ENCODE measurements around the gene STOM. TPM values are rescaled to one million over a fixed set of nuclear protein-coding genes. Genes with fewer than 3 reads are reported as not detected.

The STOM gene
- total and polyA plus RNA-seq, 2 donors (not counting 1 experiment from before 2014, with no cell fraction given), result 2.7 to 6.1 TPM

DNA sequence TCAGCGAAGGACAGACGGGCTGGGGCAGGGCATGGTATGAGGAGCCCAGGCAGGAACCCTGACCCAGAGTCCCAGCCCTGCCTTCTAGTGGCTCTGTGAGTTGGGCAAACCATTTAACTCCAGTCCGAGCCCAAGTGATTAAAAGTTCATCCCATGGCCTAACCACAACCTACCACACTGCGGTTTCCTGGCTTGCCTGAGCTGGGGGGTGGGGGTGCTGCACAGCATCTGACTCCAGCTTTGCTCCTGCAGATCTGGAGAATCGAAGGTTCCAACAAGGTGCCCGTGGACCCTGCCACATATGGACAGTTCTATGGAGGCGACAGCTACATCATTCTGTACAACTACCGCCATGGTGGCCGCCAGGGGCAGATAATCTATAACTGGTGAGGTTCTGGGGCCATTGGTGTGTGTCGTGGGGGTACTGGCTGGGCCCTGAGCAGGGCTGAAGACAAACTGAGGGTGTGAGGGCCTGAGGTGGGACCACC lies 49.0 kb downstream of the STOM start:
- no peak overlapping the region for H3K27ac ChIP-seq (ENCODE audit: low read length in 2 of 2)
- H3K4me1 ChIP-seq (ENCODE audit: control insufficient read depth in 2 of 2, insufficient read depth in 2 of 2, low read length in 2 of 2), result no peaks in the 10 kb centered on the region
- H4K20me1 ChIP-seq (ENCODE audit: control insufficient read depth, insufficient read depth, low read length, poor library complexity, severe bottlenecking), result no peaks in the 10 kb centered on the region
- no peak overlapping the region for H3K4me3 Mint-ChIP-seq
- H3K27me3 Mint-ChIP-seq, result no peaks in the 10 kb centered on the region
- 63% methylated on average over 8 of the region's 10 CpGs for WGBS (ENCODE audit: insufficient coverage)
- TF ChIP-seq, protein P1, sequence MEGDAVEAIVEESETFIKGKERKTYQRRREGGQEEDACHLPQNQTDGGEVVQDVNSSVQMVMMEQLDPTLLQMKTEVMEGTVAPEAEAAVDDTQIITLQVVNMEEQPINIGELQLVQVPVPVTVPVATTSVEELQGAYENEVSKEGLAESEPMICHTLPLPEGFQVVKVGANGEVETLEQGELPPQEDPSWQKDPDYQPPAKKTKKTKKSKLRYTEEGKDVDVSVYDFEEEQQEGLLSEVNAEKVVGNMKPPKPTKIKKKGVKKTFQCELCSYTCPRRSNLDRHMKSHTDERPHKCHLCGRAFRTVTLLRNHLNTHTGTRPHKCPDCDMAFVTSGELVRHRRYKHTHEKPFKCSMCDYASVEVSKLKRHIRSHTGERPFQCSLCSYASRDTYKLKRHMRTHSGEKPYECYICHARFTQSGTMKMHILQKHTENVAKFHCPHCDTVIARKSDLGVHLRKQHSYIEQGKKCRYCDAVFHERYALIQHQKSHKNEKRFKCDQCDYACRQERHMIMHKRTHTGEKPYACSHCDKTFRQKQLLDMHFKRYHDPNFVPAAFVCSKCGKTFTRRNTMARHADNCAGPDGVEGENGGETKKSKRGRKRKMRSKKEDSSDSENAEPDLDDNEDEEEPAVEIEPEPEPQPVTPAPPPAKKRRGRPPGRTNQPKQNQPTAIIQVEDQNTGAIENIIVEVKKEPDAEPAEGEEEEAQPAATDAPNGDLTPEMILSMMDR (IDR thresholded peaks at IDR 0.05), result no peak
- no peak for TF ChIP-seq EZH2 (IDR thresholded peaks at IDR 0.05; ENCODE audit: borderline replicate concordance, insufficient read depth, low read depth, low read length, poor library complexity, severe bottlenecking)
- no peak overlapping the region for H3K9ac ChIP-seq (ENCODE audit: low read length)
- no peak overlapping the region for H3K4me3 ChIP-seq (ENCODE audit: control extremely low read depth in 1 of 5, extremely low read depth in 1 of 5, insufficient read depth in 1 of 5, low read depth in 2 of 5, low read length in 4 of 5)
- no peaks in the 10 kb centered on the region for H3K4me1 Mint-ChIP-seq
- H3K9me3 Mint-ChIP-seq (ENCODE audit: insufficient read depth), result no peaks in the 10 kb centered on the region
- no peak for ATAC-seq (ENCODE audit: low read depth)
- H3K4me2 ChIP-seq (replicated peaks; ENCODE audit: low read depth, low read length, poor library complexity, severe bottlenecking), result no peak overlapping the region
- POLR2A ChIA-PET, result no interaction called here
- CTCF ChIA-PET, result interaction anchor here (0.6 to 11.6 kb wide), 27 partner anchors 9 to 565 kb away, joined by 3 to 371 read pairs (median 8); no protein-coding TSS in a partner anchor
- no peak for DNase-seq
- H3K79me2 ChIP-seq (ENCODE audit: control insufficient read depth, insufficient read depth, low read length), result no peaks in the 10 kb centered on the region
- H3K27me3 ChIP-seq (replicated peaks in 1 of 4; ENCODE audit: control extremely low read depth in 1 of 4, control insufficient read depth in 3 of 4, insufficient read depth in 4 of 4, low read length in 3 of 4), result no peaks in the 10 kb centered on the region
- intact Hi-C loops (cut with micrococcal nuclease), result loop anchor here (5.0 kb wide), 2 partner anchors 46 to 109 kb away; no protein-coding TSS in a partner anchor
- H3K27ac Mint-ChIP-seq, result no peak overlapping the region
- H3K36me3 ChIP-seq (replicated peaks in 1 of 2; ENCODE audit: control extremely low read depth in 1 of 2, control insufficient read depth in 1 of 2, extremely low read depth in 1 of 2, insufficient read depth in 2 of 2, low read length in 1 of 2), result peaks cover 4 to 28% of the 10 kb centered on the region in 2 experiments
- no peak overlapping the region for H2AFZ ChIP-seq (ENCODE audit: insufficient read depth, low read depth, low read length, poor library complexity, severe bottlenecking)
- H3K9me3 ChIP-seq (ENCODE audit: control extremely low read depth in 1 of 3, control insufficient read depth in 2 of 3, insufficient read depth in 1 of 3, low read length in 2 of 3), result no peaks in the 10 kb centered on the region

DNA sequence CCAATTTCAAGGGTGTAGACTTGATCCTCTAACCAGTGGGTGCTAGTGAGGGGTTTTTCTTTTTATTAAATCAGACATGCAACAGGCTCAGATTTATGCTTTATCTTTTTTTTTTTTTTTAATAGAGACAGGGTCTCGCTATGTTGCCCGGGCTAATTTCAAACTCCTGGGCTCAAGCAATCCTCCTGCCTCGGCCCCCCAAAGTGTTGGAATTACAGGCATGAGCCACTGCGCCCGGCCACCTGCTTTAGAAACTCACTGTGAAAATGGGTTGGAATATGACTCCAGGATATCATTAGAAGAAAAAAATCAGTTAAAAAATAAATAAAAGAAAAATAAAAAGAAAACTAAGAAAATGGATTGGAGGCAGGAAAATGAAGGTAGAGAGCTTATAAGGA lies 50.7 kb downstream of the STOM start:
- ChIA-PET CTCF (interaction anchor here (0.5 to 11.6 kb wide), 50 partner anchors 10 to 1031 kb away, joined by 3 to 371 read pairs (median 5); partner anchors contain the start of gene GSN), POLR2A (interaction anchor here (1.5 kb wide), 1 partner anchor 80 kb away, joined by 3 read pairs; no protein-coding TSS in a partner anchor)
- Mint-ChIP-seq H3K27ac (no peak overlapping the region), H3K4me3 (no peak overlapping the region), H3K27me3 (no peaks in the 10 kb centered on the region), H3K4me1 (no peaks in the 10 kb centered on the region), H3K9me3 (ENCODE audit: insufficient read depth) (no peaks in the 10 kb centered on the region)
- DNase-seq (no peak), ATAC-seq (ENCODE audit: low read depth) (no peak)
- Histone ChIP-seq H4K20me1 (ENCODE audit: control insufficient read depth, insufficient read depth, low read length, poor library complexity, severe bottlenecking) (no peaks in the 10 kb centered on the region), H3K79me2 (ENCODE audit: control insufficient read depth, insufficient read depth, low read length) (no peaks in the 10 kb centered on the region), H3K27ac (ENCODE audit: low read length in 2 of 2) (no peak overlapping the region), H3K9ac (ENCODE audit: low read length) (no peak overlapping the region), H3K4me2 (replicated peaks; ENCODE audit: low read depth, low read length, poor library complexity, severe bottlenecking) (no peak overlapping the region), H3K36me3 (replicated peaks in 1 of 2; ENCODE audit: control extremely low read depth in 1 of 2, control insufficient read depth in 1 of 2, extremely low read depth in 1 of 2, insufficient read depth in 2 of 2, low read length in 1 of 2) (peaks cover 2 to 14% of the 10 kb centered on the region in 2 experiments), H3K9me3 (ENCODE audit: control extremely low read depth in 1 of 3, control insufficient read depth in 2 of 3, insufficient read depth in 1 of 3, low read length in 2 of 3) (no peaks in the 10 kb centered on the region), H3K27me3 (replicated peaks in 1 of 4; ENCODE audit: control extremely low read depth in 1 of 4, control insufficient read depth in 3 of 4, insufficient read depth in 4 of 4, low read length in 3 of 4) (no peaks in the 10 kb centered on the region), H2AFZ (ENCODE audit: insufficient read depth, low read depth, low read length, poor library complexity, severe bottlenecking) (no peak overlapping the region), H3K4me3 (ENCODE audit: control extremely low read depth in 1 of 5, extremely low read depth in 1 of 5, insufficient read depth in 1 of 5, low read depth in 2 of 5, low read length in 4 of 5) (no peak overlapping the region), H3K4me1 (ENCODE audit: control insufficient read depth in 2 of 2, insufficient read depth in 2 of 2, low read length in 2 of 2) (no peaks in the 10 kb centered on the region)
- 100% methylated on average over 2 of the region's 5 CpGs for WGBS (ENCODE audit: insufficient coverage)
- intact Hi-C loops (cut with micrococcal nuclease), result no loop called here
- TF ChIP-seq, protein P1 (IDR thresholded peaks at IDR 0.05), result no peak
- no peak for TF ChIP-seq EZH2 (IDR thresholded peaks at IDR 0.05; ENCODE audit: borderline replicate concordance, insufficient read depth, low read depth, low read length, poor library complexity, severe bottlenecking)

All from B cell (primary cell).